SK-N-SH (cell line): ENCODE data around the gene GPR162. TPM values are rescaled to one million over a fixed set of nuclear protein-coding genes. Genes with fewer than 3 reads are reported as not detected.

Source experiments
- CTCF ChIA-PET: fragments of 300-600, 350-600 bp; formaldehyde crosslinking; extraction: SDS; loops from one replicate; lab custom pipeline; 2021; lab: Yijun Ruan, JAX
- POLR2A ChIA-PET: fragments of 350-600 bp; sonication (Branson Sonifier 250); formaldehyde crosslinking; extraction: SDS; loops from one replicate; lab custom pipeline; 2020; ENCODE audit warnings: antibody characterized with exemption, inconsistent platforms; lab: Yijun Ruan, JAX
- DNase-seq: peaks from one replicate; pipeline ENCODE4 v3.0.0; 2012
- H2AFZ ChIP-seq: fragments of 200-600 bp; sonication (generic); 2 replicates; pipeline ENCODE4 v1.8.1; 2016; ENCODE audit warnings: antibody characterized with exemption, mild to moderate bottlenecking, low read depth
- H3F3A ChIP-seq: fragments of 200-600 bp; sonication (generic); replicated peaks from 2 replicates; pipeline ENCODE3; 2016; ENCODE audit warnings: antibody characterized with exemption, mild to moderate bottlenecking; ENCODE audit not compliant: insufficient read depth
- H3K27ac ChIP-seq, 2 experiments: fragments of 200-500 bp in 1 of 2; fragments of 200-600 bp in 1 of 2; sonication (Bioruptor generic) in 1 of 2; sonication (generic), shearing (Covaris generic) in 1 of 2; 2 replicates each; pipeline versions ENCODE4 v1.5.1 to v1.6.1; 2014 to 2016; ENCODE audit warnings: low read depth in 2 of 2, inconsistent platforms in 1 of 2, low read length in 1 of 2, mild to moderate bottlenecking in 1 of 2, mixed read lengths in 1 of 2
- H3K27me3 ChIP-seq: fragments of 200-600 bp; sonication (generic), shearing (Covaris generic); 2 replicates; pipeline ENCODE4 v1.6.1; 2016; ENCODE audit warnings: mixed run types; ENCODE audit not compliant: insufficient read depth
- H3K36me3 ChIP-seq, 2 experiments: fragments of 200-500 bp in 1 of 2; fragments of 200-600 bp in 1 of 2; sonication (Bioruptor generic) in 1 of 2; sonication (generic) in 1 of 2; replicated peaks in 1 of 2; 2 replicates each; pipeline versions ENCODE3 to v1.5.1; 2014 to 2016; ENCODE audit warnings: low read length in 1 of 2, mild to moderate bottlenecking in 1 of 2; ENCODE audit not compliant: insufficient read depth in 2 of 2, control insufficient read depth in 1 of 2
- H3K4me1 ChIP-seq, 2 experiments: fragments of 200-500 bp in 1 of 2; fragments of 200-600 bp in 1 of 2; sonication (Bioruptor generic) in 1 of 2; sonication (generic), shearing (Covaris generic) in 1 of 2; 2 replicates each; pipeline versions ENCODE4 v1.5.1 to v1.6.1; 2014 to 2016; ENCODE audit warnings: low read depth in 1 of 2, low read length in 1 of 2, mixed run types in 1 of 2; ENCODE audit not compliant: insufficient read depth in 2 of 2, control insufficient read depth in 1 of 2
- H3K4me2 ChIP-seq: fragments of 200-600 bp; sonication (generic), shearing (Covaris generic); 2 replicates; pipeline ENCODE4 v1.6.1; 2017; ENCODE audit warnings: mixed run types
- H3K4me3 ChIP-seq, 2 experiments: fragments of 200-500 bp in 1 of 2; fragments of 200-600 bp in 1 of 2; sonication (Bioruptor generic) in 1 of 2; sonication (generic), shearing (Covaris generic) in 1 of 2; 2 replicates each; pipeline versions ENCODE4 v1.5.1 to v1.8.1; 2014 to 2016; ENCODE audit warnings: low read depth in 2 of 2, inconsistent platforms in 1 of 2, low read length in 1 of 2, mild to moderate bottlenecking in 1 of 2, mixed read lengths in 1 of 2, moderate library complexity in 1 of 2
- H3K79me2 ChIP-seq: fragments of 200-600 bp; sonication (generic); 2 replicates; pipeline ENCODE4 v1.8.1; 2017; ENCODE audit warnings: mild to moderate bottlenecking; ENCODE audit not compliant: insufficient read depth
- H3K9ac ChIP-seq: fragments of 200-600 bp; sonication (generic); 2 replicates; pipeline ENCODE4 v1.6.1; 2017; ENCODE audit warnings: mixed run types
- H3K9me2 ChIP-seq: fragments of 200-600 bp; sonication (generic); 2 replicates; pipeline ENCODE4 v1.6.1; 2017; ENCODE audit warnings: mixed run types
- H3K9me3 ChIP-seq: fragments of 200-600 bp; sonication (generic); 2 replicates; pipeline ENCODE4 v1.6.1; 2017; ENCODE audit warnings: mixed run types, mild to moderate bottlenecking, moderate library complexity
- H4K20me1 ChIP-seq: fragments of 200-600 bp; sonication (generic); 2 replicates; pipeline ENCODE4 v1.6.1; 2017; ENCODE audit warnings: mild to moderate bottlenecking, mixed run types; ENCODE audit not compliant: insufficient read depth
- EZH2phosphoT487 ChIP-seq: fragments of 200-600 bp; sonication (generic); IDR thresholded peaks from 2 replicates; pipeline ENCODE4 v1.6.1; 2017; ENCODE audit warnings: low read depth, mixed run types, mild to moderate bottlenecking, antibody characterized with exemption, moderate library complexity, borderline replicate concordance
- FOXJ3 ChIP-seq: sonication (generic); formaldehyde crosslinking; IDR thresholded peaks from 2 replicates; pipeline ENCODE4 v1.5.1; 2020; ENCODE audit warnings: mild to moderate bottlenecking, missing genetic modification reagents
- GATA2 ChIP-seq: sonication (generic); formaldehyde crosslinking; IDR thresholded peaks from 2 replicates; pipeline ENCODE4 v1.5.0; 2020; ENCODE audit warnings: mild to moderate bottlenecking, missing genetic modification reagents
- JUND ChIP-seq: IDR thresholded peaks from 2 replicates; pipeline ENCODE4 v1.4.0; 2012
- MXI1 ChIP-seq: IDR thresholded peaks from 2 replicates; pipeline ENCODE4 v1.6.1; 2012; ENCODE audit warnings: mild to moderate bottlenecking, low read depth, low read length, improper control_type of control experiment
- NFIC ChIP-seq: IDR thresholded peaks from 2 replicates; pipeline ENCODE4 v1.4.0; 2012; ENCODE audit warnings: borderline replicate concordance
- RAD21 ChIP-seq: IDR thresholded peaks from 2 replicates; pipeline ENCODE4 v1.6.1; 2012; ENCODE audit warnings: mild to moderate bottlenecking, low read length
- RFX5 ChIP-seq: IDR thresholded peaks from 2 replicates; pipeline ENCODE4 v1.6.1; 2012; ENCODE audit warnings: mild to moderate bottlenecking, improper control_type of control experiment, low read length
- RXRA ChIP-seq: IDR thresholded peaks from 2 replicates; pipeline ENCODE4 v1.4.0; 2012; ENCODE audit warnings: low read depth, mild to moderate bottlenecking, borderline replicate concordance
- TEAD4 ChIP-seq: IDR thresholded peaks from 2 replicates; pipeline ENCODE4 v1.4.0; 2012; ENCODE audit warnings: mild to moderate bottlenecking, borderline replicate concordance; ENCODE audit not compliant: insufficient read depth
- USF1 ChIP-seq: IDR thresholded peaks from 2 replicates; pipeline ENCODE4 v1.4.0; 2012; ENCODE audit warnings: low read depth, borderline replicate concordance
- YY1 ChIP-seq: IDR thresholded peaks from 2 replicates; pipeline ENCODE4 v1.4.0; 2012; ENCODE audit warnings: low read depth, mild to moderate bottlenecking
- WGBS: methylation state at CpG from one replicate; pipeline ENCODE4 v1.1.6; 2017; ENCODE audit warnings: low lambda C conversion rate; 5-methylcytosine and 5-hydroxymethylcytosine counted together
- polyA plus RNA-seq, 3 experiments: library from polyadenylated mRNA; depleted of rRNA; stranded (reverse); fragments of >200 nt; gene quantifications; 2 replicates each; pipeline ENCODE4 v1.2.3, GENCODE V29; 2012
- TF ChIP-seq, protein P1 (sequence below): fragments of 200-600 bp; sonication (generic); IDR thresholded peaks from 2 replicates; pipeline ENCODE4 v1.6.1; 2017; ENCODE audit warnings: antibody characterized with exemption, mild to moderate bottlenecking, moderate library complexity

Gene GPR162
- polyA plus RNA-seq, 1 of the 3 experiments (the other 2 are of a cell fraction), result 18.6 TPM

DNA sequence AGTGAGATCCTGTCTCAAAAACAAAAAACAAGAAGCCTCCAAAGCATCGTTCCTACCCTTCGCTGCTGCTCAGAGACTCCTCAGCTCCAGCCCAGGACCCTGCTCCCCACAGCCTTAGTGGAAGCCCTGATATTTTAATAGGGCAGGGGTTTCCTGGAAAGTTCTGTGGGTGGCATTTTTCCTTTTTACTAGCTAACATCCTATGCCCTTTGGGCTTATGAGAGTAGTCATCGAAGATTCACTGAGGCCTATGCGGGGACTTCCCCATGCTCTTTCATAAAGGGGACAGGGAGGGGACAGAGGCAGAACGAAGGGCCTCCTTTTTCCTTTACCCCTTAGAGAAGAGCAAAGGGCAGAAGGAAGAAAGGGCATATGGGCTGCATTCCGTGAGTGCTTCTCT lies 41.0 kb upstream of the GPR162 start:
- Histone ChIP-seq H3K36me3 (peaks cover 3 to 4% of the 10 kb centered on the region in 2 experiments), H3K4me1 (peaks cover 0 to 8% of the 10 kb centered on the region in 2 experiments; a peak in 1 of 4 replicates), H3K9ac (no peak overlapping the region), H3K27me3 (no peaks in the 10 kb centered on the region), H3K9me2 (no peaks in the 10 kb centered on the region), H2AFZ (no peak overlapping the region), H4K20me1 (no peaks in the 10 kb centered on the region), H3F3A (peaks cover 7% of the 10 kb centered on the region), H3K4me3 (no peak overlapping the region), H3K79me2 (no peaks in the 10 kb centered on the region), H3K9me3 (no peaks in the 10 kb centered on the region), H3K27ac (no peak overlapping the region), H3K4me2 (no peak overlapping the region)
- 90% methylated on average over 6 of the region's 6 CpGs for WGBS
- no peak for DNase-seq
- ChIA-PET CTCF (interaction anchor here (0.7 to 7.7 kb wide), 11 partner anchors 9 to 89 kb away, joined by 3 to 91 read pairs (median 4); partner anchors contain the start of genes CD4, GPR162, MLF2 and PTMS), POLR2A (interaction anchor here (1.3 kb wide), 1 partner anchor 27 kb away, joined by 4 read pairs; no protein-coding TSS in a partner anchor)
- no peak for TF ChIP-seq RFX5
- TF ChIP-seq, protein P1, sequence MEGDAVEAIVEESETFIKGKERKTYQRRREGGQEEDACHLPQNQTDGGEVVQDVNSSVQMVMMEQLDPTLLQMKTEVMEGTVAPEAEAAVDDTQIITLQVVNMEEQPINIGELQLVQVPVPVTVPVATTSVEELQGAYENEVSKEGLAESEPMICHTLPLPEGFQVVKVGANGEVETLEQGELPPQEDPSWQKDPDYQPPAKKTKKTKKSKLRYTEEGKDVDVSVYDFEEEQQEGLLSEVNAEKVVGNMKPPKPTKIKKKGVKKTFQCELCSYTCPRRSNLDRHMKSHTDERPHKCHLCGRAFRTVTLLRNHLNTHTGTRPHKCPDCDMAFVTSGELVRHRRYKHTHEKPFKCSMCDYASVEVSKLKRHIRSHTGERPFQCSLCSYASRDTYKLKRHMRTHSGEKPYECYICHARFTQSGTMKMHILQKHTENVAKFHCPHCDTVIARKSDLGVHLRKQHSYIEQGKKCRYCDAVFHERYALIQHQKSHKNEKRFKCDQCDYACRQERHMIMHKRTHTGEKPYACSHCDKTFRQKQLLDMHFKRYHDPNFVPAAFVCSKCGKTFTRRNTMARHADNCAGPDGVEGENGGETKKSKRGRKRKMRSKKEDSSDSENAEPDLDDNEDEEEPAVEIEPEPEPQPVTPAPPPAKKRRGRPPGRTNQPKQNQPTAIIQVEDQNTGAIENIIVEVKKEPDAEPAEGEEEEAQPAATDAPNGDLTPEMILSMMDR, result no peak
- no peak for TF ChIP-seq GATA2 (CRISPR knock-in tag)
- TF ChIP-seq USF1, result no peak
- no peak for TF ChIP-seq FOXJ3 (CRISPR knock-in tag)
- no peak for TF ChIP-seq YY1
- TF ChIP-seq RXRA, result no peak
- no peak for TF ChIP-seq JUND
- no peak for TF ChIP-seq RAD21

- DNase-seq, result no peak
- H4K20me1 ChIP-seq, result no peaks in the 10 kb centered on the region
- no peak for TF ChIP-seq MXI1
- TF ChIP-seq RFX5, result no peak
- no peak for TF ChIP-seq TEAD4
- no peak for TF ChIP-seq RAD21
- no peak for TF ChIP-seq EZH2phosphoT487
- no peak for TF ChIP-seq NFIC
- H3K4me2 ChIP-seq, result no peak overlapping the region
- ChIA-PET CTCF (interaction anchor here (1.0 to 7.7 kb wide), 5 partner anchors 24 to 87 kb away, joined by 3 to 74 read pairs (median 3); partner anchors contain the start of genes GPR162 and MLF2), POLR2A (no interaction called here)
- no peak overlapping the region for H2AFZ ChIP-seq
- H3K9ac ChIP-seq, result no peak overlapping the region
- 76% methylated on average over 6 of the region's 6 CpGs for WGBS
- peaks cover 0 to 8% of the 10 kb centered on the region in 2 experiments; a peak in 1 of 4 replicates for H3K4me1 ChIP-seq
- H3K9me3 ChIP-seq, result no peaks in the 10 kb centered on the region
- H3K4me3 ChIP-seq, result no peak overlapping the region
- H3K27me3 ChIP-seq, result no peaks in the 10 kb centered on the region
- H3K9me2 ChIP-seq, result no peaks in the 10 kb centered on the region
- no peak overlapping the region for H3K27ac ChIP-seq
- no peaks in the 10 kb centered on the region for H3K36me3 ChIP-seq
- H3K79me2 ChIP-seq, result no peaks in the 10 kb centered on the region
- H3F3A ChIP-seq, result peaks cover 7% of the 10 kb centered on the region
Observed at GRCh38 chr12:6782119-6782518, 39.5 kb upstream of the GPR162 start.
